Measurements from ENCODE around the gene USP10.

USP10 gene, protein sequence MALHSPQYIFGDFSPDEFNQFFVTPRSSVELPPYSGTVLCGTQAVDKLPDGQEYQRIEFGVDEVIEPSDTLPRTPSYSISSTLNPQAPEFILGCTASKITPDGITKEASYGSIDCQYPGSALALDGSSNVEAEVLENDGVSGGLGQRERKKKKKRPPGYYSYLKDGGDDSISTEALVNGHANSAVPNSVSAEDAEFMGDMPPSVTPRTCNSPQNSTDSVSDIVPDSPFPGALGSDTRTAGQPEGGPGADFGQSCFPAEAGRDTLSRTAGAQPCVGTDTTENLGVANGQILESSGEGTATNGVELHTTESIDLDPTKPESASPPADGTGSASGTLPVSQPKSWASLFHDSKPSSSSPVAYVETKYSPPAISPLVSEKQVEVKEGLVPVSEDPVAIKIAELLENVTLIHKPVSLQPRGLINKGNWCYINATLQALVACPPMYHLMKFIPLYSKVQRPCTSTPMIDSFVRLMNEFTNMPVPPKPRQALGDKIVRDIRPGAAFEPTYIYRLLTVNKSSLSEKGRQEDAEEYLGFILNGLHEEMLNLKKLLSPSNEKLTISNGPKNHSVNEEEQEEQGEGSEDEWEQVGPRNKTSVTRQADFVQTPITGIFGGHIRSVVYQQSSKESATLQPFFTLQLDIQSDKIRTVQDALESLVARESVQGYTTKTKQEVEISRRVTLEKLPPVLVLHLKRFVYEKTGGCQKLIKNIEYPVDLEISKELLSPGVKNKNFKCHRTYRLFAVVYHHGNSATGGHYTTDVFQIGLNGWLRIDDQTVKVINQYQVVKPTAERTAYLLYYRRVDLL

DNA sequence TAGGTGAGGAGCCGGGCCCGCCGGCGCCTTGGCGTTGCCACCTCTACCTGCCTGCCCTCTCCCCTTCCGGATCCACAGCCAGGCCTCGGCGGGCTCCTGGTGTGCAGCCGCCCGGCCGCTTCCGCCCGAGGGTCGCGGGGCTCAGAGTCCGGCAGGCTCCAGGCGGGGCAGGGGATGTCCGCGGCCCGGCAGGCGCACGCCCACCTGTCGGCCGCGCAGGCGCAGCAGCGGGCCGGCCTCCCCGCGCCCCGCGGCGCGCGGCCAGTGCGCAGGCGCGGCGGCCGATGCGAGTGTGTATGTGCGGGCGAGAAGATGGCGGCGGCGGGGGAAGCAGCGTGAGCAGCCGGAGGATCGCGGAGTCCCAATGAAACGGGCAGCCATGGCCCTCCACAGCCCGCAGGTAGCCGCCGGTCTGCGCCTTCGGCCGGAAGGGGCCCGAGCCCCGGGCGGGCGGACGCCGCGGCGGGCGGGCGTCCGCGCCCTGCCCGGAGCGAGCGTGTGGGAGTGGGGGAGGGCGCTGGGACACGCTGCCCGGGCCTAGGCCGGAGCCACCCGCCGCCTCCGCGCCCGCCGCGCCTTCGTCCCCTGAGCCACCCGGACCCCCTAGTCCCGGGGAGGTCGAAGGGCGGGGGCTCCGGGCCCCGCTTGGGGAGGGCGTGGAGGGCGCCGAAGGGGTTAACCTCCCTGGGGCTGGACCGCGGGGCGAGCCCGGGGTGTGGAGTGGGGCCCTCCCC, at the start of gene USP10:
Gene USP10 (plus strand): TSS at position 289 of the 734 bp plus-strand sequence. CDS start 91 bp downstream, at position 380.
- TF ChIP-seq GATA2 (IDR thresholded peaks at IDR 0.05; ENCODE audit: low read depth, low read length), result no peak
- no peak for TF ChIP-seq GATA3 (IDR thresholded peaks at IDR 0.05; ENCODE audit: low read depth, low read length)

DNA sequence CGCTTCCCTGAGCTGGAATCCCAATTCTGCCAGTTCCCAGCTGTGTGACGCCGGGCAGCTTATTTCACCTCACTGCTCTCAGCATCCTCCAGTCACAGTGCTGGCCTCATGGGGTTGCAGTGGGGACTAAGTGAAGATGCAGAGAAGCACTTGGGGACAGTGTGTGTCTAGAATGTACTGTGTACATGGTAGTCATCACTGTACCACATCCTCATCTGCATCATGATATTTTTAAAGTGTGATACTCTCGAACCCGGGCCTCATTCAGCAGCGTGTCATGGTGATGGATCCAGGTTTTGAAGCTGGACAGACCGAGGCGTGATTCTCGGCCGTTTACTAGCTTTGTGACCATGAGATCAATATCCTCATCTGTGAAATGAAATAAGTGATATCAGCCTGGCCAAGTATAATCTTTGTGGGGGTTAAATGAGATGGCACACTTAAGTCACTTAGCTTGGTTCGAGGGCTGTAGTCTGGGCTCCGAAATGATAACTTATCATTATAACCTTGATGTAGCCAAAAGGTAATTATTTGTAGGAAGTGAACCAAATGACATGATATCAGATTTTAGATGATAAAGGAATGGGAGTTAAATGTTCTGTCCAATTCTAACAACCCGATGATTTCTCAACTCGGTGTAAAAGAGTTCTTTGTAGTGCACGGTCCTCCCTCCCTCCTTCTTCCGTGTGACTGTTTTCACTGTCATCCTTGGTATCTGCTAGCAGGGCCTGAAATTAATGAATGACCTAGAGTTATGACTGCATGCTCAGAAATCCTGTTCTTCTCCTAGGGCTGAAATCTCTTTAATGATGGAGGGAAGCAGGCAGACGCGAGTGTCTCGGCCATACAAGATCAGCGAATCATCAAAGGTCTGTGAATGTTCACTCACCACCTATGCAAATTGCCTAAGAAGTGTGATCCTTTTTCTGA, 49.5 kb upstream of the USP10 start:
- TF ChIP-seq GATA2 (IDR thresholded peaks at IDR 0.05; ENCODE audit: low read depth, low read length) (no peak), GATA3 (IDR thresholded peaks at IDR 0.05; ENCODE audit: low read depth, low read length) (no peak)

DNA sequence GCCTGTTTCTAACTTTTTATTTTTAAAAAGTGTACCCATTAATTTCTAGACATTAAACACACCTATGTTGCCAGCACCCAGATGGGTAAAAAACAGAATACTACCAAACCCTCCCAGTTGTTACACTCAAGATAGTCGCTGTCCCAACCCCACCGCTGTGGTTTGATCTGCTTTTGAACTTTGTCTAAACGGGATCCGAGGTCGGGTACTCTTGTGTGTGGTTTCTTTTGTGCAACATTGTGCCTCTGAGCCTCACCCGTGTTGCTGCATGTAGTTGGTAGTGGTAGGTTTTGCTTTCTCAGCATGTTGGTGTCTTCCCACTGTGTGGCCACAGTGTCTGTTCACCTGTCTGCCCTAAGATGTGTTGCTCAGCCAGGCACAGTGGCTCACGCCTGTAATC, 47.2 kb upstream of the USP10 start:
- TF ChIP-seq GATA2 (IDR thresholded peaks at IDR 0.05; ENCODE audit: low read depth, low read length), result no peak
- TF ChIP-seq GATA3 (IDR thresholded peaks at IDR 0.05; ENCODE audit: low read depth, low read length), result no peak

DNA sequence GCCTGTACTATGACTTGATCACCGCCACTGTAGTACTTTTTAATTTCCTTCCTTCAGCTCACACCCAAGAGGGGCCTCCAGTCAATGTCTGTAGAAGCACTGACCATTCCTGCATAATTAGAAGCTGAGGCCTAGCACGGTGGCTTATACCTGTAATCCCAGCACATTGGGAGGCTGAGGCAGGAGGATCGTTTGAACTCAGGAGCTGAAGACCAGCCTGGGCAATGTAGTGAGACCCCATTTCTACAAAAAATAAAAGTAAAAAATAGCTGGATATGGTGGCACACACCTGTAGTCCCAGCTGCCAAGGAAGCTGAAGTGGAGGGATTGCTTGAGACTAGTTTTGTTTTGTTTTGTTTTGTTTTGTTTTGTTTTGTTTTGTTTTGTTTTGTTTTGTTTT, 45.6 kb upstream of the USP10 start:
- TF ChIP-seq GATA3 (IDR thresholded peaks at IDR 0.05; ENCODE audit: low read depth, low read length) (no peak), GATA2 (IDR thresholded peaks at IDR 0.05; ENCODE audit: low read depth, low read length) (no peak)

DNA sequence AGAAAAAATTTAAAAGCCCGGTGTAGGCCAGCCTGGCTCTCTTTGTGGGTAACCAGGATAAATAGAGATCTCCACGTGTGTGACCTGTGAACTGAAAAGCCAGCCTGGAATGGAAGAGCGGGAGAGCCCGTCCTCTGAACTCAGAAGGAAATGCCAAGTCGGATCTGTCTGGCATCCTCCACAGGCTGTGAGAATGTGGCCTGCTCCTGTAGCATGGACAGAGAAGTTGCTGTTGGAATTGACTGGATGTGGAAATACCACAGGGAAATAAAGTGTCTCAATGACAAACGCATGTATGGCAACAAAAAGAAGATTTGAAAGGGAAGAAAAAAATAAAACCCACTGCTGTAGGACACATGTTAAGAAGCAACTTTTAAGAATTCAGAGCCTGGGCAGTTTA, 44.8 kb upstream of the USP10 start:
- TF ChIP-seq GATA2 (IDR thresholded peaks at IDR 0.05; ENCODE audit: low read depth, low read length), result no peak
- no peak for TF ChIP-seq GATA3 (IDR thresholded peaks at IDR 0.05; ENCODE audit: low read depth, low read length)

DNA sequence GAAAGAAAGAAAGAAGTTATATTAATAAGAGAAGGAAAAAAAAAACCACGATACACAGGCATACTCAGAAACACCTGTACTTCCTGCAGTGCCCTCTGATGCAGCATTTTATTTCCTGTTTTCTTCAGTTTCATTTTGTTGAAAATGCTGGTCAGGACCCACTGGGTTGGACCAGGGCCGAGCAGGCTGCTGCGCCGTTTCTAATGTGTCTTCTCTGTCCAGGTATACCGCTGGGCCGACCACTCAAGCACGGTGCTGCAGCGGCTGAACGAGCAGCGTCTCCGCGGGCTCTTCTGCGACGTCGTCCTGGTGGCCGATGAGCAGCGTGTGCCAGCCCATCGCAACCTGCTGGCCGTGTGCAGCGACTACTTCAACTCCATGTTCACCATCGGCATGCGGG, 43.2 kb upstream of the USP10 start:
- TF ChIP-seq GATA2 (IDR thresholded peaks at IDR 0.05; ENCODE audit: low read depth, low read length) (no peak), GATA3 (IDR thresholded peaks at IDR 0.05; ENCODE audit: low read depth, low read length) (no peak)

DNA sequence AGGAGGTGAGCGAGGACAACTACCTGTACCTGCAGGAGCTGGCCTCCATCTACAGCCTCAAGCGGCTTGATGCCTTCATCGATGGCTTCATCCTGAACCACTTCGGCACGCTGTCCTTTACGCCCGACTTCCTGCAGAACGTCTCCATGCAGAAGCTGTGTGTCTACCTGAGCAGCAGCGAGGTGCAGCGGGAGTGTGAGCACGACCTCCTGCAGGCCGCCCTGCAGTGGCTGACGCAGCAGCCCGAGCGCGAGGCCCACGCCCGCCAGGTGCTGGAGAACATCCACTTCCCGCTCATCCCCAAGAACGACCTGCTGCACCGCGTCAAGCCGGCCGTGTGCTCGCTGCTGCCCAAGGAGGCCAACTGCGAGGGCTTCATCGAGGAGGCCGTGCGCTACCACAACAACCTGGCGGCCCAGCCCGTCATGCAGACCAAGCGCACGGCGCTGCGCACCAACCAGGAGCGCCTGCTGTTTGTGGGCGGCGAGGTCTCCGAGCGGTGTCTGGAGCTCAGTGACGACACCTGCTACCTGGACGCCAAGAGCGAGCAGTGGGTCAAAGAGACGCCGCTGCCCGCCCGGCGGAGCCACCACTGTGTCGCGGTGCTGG, 42.5 kb upstream of the USP10 start:
- TF ChIP-seq GATA3 (IDR thresholded peaks at IDR 0.05; ENCODE audit: low read depth, low read length), result no peak
- no peak for TF ChIP-seq GATA2 (IDR thresholded peaks at IDR 0.05; ENCODE audit: low read depth, low read length)

DNA sequence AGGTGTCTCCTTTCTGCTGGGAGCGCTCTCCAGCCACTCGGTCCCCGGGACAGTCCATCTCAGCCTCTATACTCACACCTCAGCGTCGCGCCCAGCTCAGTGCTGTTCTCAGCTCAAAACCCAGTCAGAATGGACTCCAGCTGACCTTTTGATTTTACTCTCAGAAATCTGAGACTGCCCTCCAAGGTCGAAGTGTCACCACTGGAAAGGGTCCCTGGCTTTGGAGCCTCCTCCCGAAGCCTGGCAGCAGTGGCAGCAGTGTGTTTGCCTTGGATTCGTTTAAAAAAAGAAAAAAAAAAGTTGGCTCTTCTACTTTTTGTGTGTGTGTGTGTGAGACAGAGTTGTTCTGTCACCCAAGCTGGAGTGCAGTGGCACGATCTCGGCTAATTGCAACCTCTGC, 41.1 kb upstream of the USP10 start:
- TF ChIP-seq GATA2 (IDR thresholded peaks at IDR 0.05; ENCODE audit: low read depth, low read length) (no peak), GATA3 (IDR thresholded peaks at IDR 0.05; ENCODE audit: low read depth, low read length) (no peak)

DNA sequence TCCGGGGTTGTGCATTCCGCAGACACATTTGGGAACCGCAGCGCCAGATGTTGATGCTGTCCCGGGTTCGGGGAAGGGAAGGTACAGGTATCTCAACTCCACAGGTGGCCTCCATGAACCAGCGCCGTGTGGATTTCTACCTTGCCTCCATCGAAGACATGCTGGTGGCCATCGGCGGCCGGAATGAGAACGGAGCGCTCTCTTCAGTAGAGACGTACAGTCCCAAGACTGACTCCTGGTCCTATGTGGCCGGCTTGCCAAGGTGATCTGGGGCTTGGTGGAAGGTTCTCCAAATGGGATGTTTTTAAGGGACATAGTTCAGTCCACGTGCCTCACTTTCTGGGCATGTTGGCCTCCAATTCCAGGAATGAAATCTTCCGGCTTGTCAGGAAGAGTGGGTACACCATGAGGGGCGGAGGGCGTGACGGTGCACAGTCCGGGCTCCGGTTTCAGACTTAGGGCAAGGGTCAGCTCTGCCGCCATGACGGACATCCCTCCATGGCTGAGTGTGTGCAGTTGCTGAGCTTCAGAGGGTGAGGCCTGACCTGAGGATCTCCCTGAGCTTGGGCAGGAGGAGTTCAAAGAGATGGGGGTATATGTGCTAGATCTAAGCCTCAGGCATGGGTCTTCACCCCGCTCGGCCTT, 40.0 kb upstream of the USP10 start:
- TF ChIP-seq GATA3 (IDR thresholded peaks at IDR 0.05; ENCODE audit: low read depth, low read length), result no peak
- TF ChIP-seq GATA2 (IDR thresholded peaks at IDR 0.05; ENCODE audit: low read depth, low read length), result no peak

DNA sequence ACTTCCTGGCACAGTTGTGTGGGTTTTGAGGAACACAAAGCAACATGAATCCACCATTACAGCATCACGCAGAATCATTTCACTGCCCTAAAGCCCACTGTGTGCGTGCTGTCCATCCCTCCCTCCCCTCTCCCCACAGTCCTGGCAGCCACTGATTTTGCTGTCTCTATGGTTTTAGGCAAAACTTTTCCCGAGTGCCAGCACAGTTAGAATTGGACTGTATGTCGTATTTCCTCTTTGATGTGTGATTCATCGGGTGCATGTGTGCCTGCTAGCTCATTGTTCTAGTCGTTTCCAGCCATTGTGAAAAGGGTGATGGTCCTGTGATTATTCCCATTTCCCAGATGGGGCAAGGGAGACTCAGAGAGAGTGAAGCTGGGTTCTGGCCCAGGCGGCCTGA, 38.8 kb upstream of the USP10 start:
- TF ChIP-seq GATA2 (IDR thresholded peaks at IDR 0.05; ENCODE audit: low read depth, low read length) (no peak), GATA3 (IDR thresholded peaks at IDR 0.05; ENCODE audit: low read depth, low read length) (no peak)

DNA sequence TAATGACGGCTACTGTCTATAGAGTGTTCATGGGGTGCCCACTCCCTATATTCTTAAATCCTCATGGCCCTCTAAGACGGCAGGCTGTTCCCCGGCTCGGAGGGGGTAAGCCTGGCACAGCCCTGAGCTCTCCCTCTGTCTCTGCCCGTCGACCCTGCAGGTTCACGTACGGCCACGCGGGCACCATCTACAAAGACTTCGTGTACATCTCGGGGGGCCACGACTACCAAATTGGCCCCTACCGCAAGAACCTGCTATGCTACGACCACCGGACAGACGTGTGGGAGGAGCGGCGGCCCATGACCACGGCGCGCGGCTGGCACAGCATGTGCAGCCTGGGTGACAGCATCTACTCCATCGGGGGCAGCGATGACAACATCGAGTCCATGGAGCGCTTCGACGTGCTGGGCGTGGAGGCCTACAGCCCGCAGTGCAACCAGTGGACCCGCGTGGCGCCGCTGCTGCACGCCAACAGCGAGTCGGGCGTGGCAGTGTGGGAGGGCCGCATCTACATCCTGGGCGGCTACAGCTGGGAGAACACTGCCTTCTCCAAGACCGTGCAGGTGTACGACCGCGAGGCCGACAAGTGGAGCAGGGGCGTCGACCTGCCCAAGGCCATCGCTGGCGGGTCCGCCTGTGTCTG, 38.3 kb upstream of the USP10 start:
- no peak for TF ChIP-seq GATA3 (IDR thresholded peaks at IDR 0.05; ENCODE audit: low read depth, low read length)
- TF ChIP-seq GATA2 (IDR thresholded peaks at IDR 0.05; ENCODE audit: low read depth, low read length), result no peak

DNA sequence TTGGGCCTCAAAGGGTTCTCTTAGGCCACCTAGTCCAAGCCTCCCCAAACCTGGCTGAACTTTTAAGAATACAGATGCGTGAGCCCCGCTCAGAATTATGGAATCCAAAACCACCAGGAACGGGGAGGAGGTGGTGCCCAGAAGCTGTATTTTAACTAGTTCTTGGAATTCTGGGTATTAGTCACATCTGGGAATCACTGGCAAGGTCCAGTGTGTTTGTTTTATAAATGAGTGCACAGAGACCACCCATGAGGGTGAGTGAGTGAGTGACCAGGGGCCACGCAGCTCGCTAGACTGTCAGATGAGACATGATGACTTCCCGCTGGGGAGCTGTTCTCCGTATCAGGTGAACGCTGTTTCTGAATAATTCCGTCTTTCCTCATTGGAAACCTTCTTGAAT, 37.3 kb upstream of the USP10 start:
- TF ChIP-seq GATA2 (IDR thresholded peaks at IDR 0.05; ENCODE audit: low read depth, low read length) (no peak), GATA3 (IDR thresholded peaks at IDR 0.05; ENCODE audit: low read depth, low read length) (no peak)
